Body of pancreas (tissue), 4 donors: Measurements from ENCODE around the gene TRIOBP. TPM values are rescaled to one million over a fixed set of nuclear protein-coding genes. Genes with fewer than 3 reads are reported as not detected.
A peak's percentile ranks its signal among the peaks of the same experiment; 100 is the strongest.

Experiments used
- ATAC-seq: fragments of 150-250 bp; one replicate; pipeline ENCODE4 v1.9.1; 2016
- DNase-seq, 4 donors: peaks; one replicate each; pipeline ENCODE4 v3.0.0-alpha.2; 2019
- H3K27ac ChIP-seq, 4 donors: fragments of 200-600 bp; sonication (generic); 1 replicate in 3 of 4; 2 replicates in 1 of 4; pipeline versions ENCODE4 v1.5.1 to v1.6.1; 2016 to 2019; ENCODE audit warnings: mild to moderate bottlenecking in 1 of 4, mixed read lengths in 1 of 4, moderate library complexity in 1 of 4
- H3K27me3 ChIP-seq, 2 donors: fragments of 200-600 bp; sonication (generic); one replicate each; pipeline ENCODE4 v1.6.0; 2016; ENCODE audit warnings: mild to moderate bottlenecking in 1 of 2
- H3K36me3 ChIP-seq, 2 donors: fragments of 200-600 bp; sonication (generic); replicated peaks in 1 of 2; 2 replicates each; pipeline ENCODE4 v1.5.1; 2016; ENCODE audit warnings: low read depth in 2 of 2; ENCODE audit not compliant: insufficient read depth in 1 of 2
- H3K4me1 ChIP-seq: fragments of 200-600 bp; sonication (generic); one replicate; pipeline ENCODE4 v1.6.0; 2016
- H3K4me3 ChIP-seq, 2 donors: fragments of 200-600 bp; sonication (generic); 1 replicate in 1 of 2; 2 replicates in 1 of 2; pipeline ENCODE4 v1.5.1; 2016 to 2019
- H3K9me3 ChIP-seq, 3 donors: fragments of 200-600 bp; sonication (generic); 1 replicate in 2 of 3; 2 replicates in 1 of 3; pipeline ENCODE4 v1.5.1; 2016
- POLR2A ChIP-seq, 3 donors: fragments of 450-650 bp; IDR thresholded peaks; one replicate each; pipeline ENCODE4 v1.6.1; 2016; ENCODE audit warnings: antibody characterized with exemption in 3 of 3, mild to moderate bottlenecking in 2 of 3
- WGBS, 2 donors: methylation state at CpG; one replicate each; pipeline ENCODE4 v1.1.5; 2017; 5-methylcytosine and 5-hydroxymethylcytosine counted together
- intact Hi-C: fragments of 100-400 bp; cut with DNase I; formaldehyde crosslinking; loops from one replicate; pipeline ENCODE4 v1.15.1; 2023
- total RNA-seq, 2 donors: library from RNA; depleted of rRNA; stranded (reverse); fragments of >200 nt; gene quantifications; one replicate each; pipeline ENCODE4 v1.1.0, GENCODE V29; 2016
- TF ChIP-seq, protein P1 (sequence below), 7 experiments: fragments of 450-650 bp in 4 of 7; fragments of 200-600 bp in 3 of 7; sonication (generic) in 3 of 7; IDR thresholded peaks; one replicate each; pipeline ENCODE4 v1.5.1; 2016 to 2019; ENCODE audit warnings: antibody characterized with exemption in 7 of 7

The TRIOBP gene
- total RNA-seq, 2 donors from 2014 or later, result 65.6 to 76.5 TPM

- 83 to 95% methylated on average over 4 to 8 of the region's 8 CpGs for WGBS, 2 donors
- intact Hi-C loops, result loop anchor here (5.0 kb wide), 1 partner anchor 32 kb away; no protein-coding TSS in a partner anchor
Observed at GRCh38 chr22:37679670-37680069, 17.2 kb upstream of the TRIOBP start.

DNA sequence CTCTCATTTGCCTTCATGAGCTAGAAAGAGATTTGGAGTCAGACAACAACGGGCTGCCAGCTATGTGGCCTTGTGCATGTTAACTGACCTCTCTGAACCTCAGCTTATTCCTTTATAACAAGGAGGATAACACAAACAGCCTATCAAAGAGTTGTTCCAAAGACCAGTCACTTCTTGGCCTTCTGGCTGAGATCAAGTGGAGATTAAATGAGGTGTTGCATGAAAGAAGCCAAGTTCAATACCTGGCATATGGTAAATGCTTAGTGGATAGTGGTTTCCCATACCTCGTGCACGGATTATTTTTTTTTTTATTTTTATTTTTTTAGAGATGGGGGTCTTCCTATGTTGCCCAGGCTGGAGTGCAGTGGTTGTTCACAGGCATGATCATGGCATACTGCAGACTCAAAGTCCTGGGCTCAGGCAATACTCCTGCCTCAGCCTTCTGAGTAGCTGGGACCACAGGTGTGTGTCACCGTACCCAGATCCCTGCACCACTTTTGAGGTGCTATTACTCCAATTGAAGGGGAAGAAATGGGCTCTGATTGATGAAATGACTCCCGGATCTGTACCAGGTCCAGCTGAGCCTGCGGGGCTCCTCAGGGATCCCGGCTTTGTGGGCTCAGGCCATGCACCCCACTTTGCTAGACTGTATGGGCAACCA lies 16.5 kb upstream of the TRIOBP start:
- Histone ChIP-seq H3K27me3 (no peaks in the 10 kb centered on the region), H3K9me3 (no peaks in the 10 kb centered on the region), H3K4me1 (peaks cover 31% of the 10 kb centered on the region), H3K36me3 (no peaks in the 10 kb centered on the region), H3K4me3 (no peak overlapping the region), H3K27ac (no peak overlapping the region)
- 62 to 77% methylated on average over 5 to 7 of the region's 7 CpGs for WGBS, 2 donors
- no peak for ATAC-seq
- no peak for DNase-seq
- intact Hi-C loops, result loop anchor here (5.0 kb wide), 1 partner anchor 33 kb away; no protein-coding TSS in a partner anchor
- no peak for TF ChIP-seq POLR2A (IDR thresholded peaks at IDR 0.05)
- TF ChIP-seq, protein P1, sequence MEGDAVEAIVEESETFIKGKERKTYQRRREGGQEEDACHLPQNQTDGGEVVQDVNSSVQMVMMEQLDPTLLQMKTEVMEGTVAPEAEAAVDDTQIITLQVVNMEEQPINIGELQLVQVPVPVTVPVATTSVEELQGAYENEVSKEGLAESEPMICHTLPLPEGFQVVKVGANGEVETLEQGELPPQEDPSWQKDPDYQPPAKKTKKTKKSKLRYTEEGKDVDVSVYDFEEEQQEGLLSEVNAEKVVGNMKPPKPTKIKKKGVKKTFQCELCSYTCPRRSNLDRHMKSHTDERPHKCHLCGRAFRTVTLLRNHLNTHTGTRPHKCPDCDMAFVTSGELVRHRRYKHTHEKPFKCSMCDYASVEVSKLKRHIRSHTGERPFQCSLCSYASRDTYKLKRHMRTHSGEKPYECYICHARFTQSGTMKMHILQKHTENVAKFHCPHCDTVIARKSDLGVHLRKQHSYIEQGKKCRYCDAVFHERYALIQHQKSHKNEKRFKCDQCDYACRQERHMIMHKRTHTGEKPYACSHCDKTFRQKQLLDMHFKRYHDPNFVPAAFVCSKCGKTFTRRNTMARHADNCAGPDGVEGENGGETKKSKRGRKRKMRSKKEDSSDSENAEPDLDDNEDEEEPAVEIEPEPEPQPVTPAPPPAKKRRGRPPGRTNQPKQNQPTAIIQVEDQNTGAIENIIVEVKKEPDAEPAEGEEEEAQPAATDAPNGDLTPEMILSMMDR (IDR thresholded peaks at IDR 0.05), result no peak

More at GRCh38 chr22:37679670-37680069, 17.2 kb upstream of the TRIOBP start:
- Histone ChIP-seq H3K4me3 (no peak overlapping the region), H3K36me3 (no peaks in the 10 kb centered on the region), H3K27me3 (no peaks in the 10 kb centered on the region), H3K27ac (no peak overlapping the region), H3K4me1 (peaks cover 37% of the 10 kb centered on the region), H3K9me3 (no peaks in the 10 kb centered on the region)
- TF ChIP-seq, protein P1 (IDR thresholded peaks at IDR 0.05), result no peak
- no peak for TF ChIP-seq POLR2A (IDR thresholded peaks at IDR 0.05)
- ATAC-seq, result no peak
- DNase-seq, result no peak

- peaks cover 28% of the 10 kb centered on the region for H3K4me1 ChIP-seq
- no peaks in the 10 kb centered on the region for H3K9me3 ChIP-seq
- intact Hi-C loops, result loop anchor here (5.0 kb wide), 1 partner anchor 34 kb away; no protein-coding TSS in a partner anchor
- no peaks in the 10 kb centered on the region for H3K36me3 ChIP-seq
- DNase-seq (no peak), ATAC-seq (no peak)
- 21 to 81% methylated on average over 2 of the region's 2 CpGs for WGBS, 2 donors
- no peak overlapping the region for H3K4me3 ChIP-seq
- H3K27me3 ChIP-seq, result no peaks in the 10 kb centered on the region
- TF ChIP-seq, protein P1 (IDR thresholded peaks at IDR 0.05), result no peak
- no peak for TF ChIP-seq POLR2A (IDR thresholded peaks at IDR 0.05)
- H3K27ac ChIP-seq, result no peak overlapping the region
Observed at GRCh38 chr22:37681001-37681424, 15.8 kb upstream of the TRIOBP start.

GRCh38 chr22:37681556-37682049 lies 15.2 kb upstream of the TRIOBP start:
- intact Hi-C loops, result loop anchor here (5.0 kb wide), 1 partner anchor 34 kb away; no protein-coding TSS in a partner anchor
- H3K27ac ChIP-seq, result no peak overlapping the region

More at GRCh38 chr22:37681556-37682049, 15.2 kb upstream of the TRIOBP start:
- TF ChIP-seq, protein P1 (IDR thresholded peaks at IDR 0.05), result peak; percentile 78 to 95 (median 92)
- TF ChIP-seq POLR2A (IDR thresholded peaks at IDR 0.05), result no peak
- Histone ChIP-seq H3K4me1 (peaks cover 23% of the 10 kb centered on the region), H3K36me3 (no peaks in the 10 kb centered on the region), H3K4me3 (no peak overlapping the region), H3K9me3 (no peaks in the 10 kb centered on the region), H3K27me3 (no peaks in the 10 kb centered on the region)
- ATAC-seq, result peak; percentile 73
- DNase-seq, result peak; percentile 84 to 87 (median 86)
- 2 to 12% methylated on average over 5 to 6 of the region's 6 CpGs for WGBS, 2 donors
